ENCODE data around the gene UBE2O.
"Not testable (repeated sequence)": the region's sequence is repeated elsewhere in the genome, so short reads cannot be mapped to it uniquely, and the experiment has no call there.

The UBE2O gene

DNA sequence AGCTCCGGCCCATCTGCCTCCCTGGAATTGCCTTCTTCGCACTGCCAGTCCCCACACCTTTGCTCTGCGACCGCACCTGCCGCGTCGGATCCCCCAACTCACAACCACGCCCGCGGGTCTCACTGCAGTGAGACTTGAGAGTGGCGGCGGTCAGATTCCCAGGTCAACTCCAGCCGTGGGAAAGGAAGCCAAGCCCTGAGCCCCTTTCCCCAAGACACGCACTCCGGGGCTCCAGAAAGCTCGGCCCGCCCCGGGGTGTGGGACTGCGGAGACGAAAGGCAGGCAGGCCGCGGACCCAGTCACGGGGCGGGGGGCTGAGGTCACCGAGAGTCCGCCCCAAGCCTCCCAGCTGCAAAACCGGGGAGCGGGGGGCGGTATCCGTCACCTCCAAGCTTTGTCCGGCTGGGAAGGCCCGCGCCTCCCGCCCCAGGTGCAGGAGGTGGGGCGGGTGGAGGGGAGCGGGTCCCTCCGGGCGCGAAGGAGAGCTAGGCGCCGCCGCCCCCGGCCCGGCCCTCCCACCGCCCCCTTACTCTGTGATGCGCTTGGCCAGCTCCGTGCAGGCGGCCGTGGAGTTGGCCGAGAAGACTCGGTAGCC is 99.9 kb downstream of the UBE2O start:
- no peak for DNase-seq (ENCODE audit: low spot score)
- FAIRE-seq, result no peak

DNA sequence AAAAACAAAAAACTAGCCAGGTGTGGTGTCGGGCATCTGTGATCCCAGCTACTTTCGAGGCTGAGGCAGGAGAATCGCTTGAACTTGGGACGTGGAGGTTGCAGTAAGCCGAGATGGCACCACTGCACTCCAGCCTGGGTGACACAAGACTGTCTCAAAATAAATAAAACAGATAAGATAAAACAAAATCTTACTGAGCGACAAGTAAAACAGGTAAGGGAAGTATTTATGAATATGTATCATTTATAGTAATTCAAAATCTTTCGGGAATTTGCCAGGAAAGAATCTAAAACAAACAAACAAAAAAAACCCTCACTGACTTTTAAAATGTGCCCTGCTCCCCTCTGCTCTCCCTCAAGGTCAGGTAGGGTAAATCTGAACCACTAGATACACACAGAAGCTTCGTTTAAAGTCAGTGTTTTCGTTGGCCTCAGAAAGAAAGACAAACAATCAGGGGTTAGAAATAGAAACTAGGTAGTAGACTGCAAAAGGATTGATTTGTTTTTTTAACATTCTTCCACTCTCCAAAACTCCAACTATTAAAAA is 101.4 kb downstream of the UBE2O start:
- FAIRE-seq, result no peak
- DNase-seq (ENCODE audit: low spot score), result no peak

DNA sequence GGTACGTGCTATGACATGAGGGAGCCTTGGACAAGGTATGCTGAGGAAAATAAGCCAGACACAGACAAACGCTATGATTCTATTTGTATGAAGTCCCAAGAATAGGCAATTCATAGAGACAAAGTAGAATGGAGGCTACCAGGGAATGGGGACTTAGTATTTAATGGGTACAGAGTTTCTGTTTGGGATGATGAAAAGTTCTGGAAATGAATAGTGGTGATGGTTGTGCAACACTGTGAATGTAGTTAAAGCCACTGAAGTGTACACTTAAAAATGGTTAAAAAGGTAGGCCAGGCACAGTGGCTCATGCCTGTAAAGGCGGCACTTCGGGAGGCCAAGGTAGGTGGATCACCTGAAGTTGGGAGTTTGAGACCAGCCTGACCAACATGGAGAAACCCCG is 102.5 kb downstream of the UBE2O start:
- no peak for DNase-seq (ENCODE audit: low spot score)
- FAIRE-seq, result no peak

DNA sequence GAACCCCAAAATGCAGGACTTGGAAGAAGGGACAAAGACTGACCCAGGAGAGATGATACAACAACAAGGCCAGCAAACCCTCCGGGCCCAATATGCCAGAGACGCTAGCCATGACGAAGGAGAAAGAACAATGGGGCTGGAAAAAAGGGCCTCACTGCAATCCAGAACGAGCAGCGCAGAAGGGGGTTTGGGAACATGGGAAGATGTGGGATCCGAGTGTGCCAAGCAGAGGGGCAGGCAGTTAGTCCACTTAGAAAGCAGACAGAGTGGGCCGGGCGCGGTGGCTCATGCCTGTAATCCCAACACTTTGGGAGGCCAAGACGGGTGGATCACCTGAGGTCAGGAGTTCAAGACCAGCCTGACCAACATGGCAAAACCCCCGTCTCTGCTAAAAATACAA is 106.0 kb downstream of the UBE2O start:
- FAIRE-seq; DNase-seq (ENCODE audit: low spot score): not testable (repeated sequence)

DNA sequence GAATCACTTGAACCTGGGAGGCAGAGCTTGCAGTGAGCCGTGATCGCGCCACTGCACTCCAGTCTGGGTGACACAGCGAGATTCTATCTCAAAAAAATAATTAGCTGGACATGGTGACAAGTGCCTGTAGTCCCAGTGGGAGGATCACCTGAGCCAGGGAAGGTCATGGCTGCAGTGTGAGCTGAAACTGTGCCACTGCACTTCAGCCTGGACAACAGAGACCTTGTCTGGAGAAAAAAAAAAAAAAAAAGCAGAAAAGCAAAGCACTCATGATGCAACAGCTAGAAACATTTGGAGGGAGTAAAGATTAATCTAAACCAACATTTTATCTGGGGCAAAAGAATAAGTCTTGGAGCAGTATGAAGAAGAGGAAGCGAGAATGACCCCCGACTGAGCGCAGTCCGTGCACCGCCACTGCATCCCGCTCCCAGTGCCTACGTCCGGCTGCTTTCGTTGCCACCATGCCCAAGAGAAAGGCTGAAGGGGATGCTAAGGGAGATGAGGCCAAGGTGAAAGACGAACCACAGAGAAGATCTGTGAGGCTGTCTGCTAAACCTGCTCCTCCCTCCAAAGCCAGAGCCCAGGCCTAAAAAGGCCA is 107.5 kb downstream of the UBE2O start:
- DNase-seq (ENCODE audit: low spot score) (no peak), FAIRE-seq (no peak)

DNA sequence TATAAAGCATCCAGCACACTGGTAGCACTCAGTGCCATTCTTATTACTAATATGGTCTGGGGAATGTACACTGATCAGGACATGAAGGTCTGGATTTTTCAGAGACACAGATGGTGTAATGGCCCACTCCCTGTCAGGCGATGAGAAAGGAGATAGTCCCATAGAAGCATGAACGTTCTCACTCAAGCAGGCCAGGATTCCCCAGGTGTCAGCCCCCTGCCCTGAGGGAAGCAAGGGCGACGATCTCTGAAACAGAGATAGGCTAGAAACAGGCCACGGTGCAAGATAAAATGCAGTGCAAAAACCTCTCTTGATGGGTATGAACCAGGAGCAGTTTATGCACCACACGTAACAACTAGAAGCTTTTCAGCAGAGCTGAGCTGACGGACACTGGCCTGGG is 109.8 kb downstream of the UBE2O start:
- no peak for DNase-seq (ENCODE audit: low spot score)
- FAIRE-seq, result no peak

DNA sequence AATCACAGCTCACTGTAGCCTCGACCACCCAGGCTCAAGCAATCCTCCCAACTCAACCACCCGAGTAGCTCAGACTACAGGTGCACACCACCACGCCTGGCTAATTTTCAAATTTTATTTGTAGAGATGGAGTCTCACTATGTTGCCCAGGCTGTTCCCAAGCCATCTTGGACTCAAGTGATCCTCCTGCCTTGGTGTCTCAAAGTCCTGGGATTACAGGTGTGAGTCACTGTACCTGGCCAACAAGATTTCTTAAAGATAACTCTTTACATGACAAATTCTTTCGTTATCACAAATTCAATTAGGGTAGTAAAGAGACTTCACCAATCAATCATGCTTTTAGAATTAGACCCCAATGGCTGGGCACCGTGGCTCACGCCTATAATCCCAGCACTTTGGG is 111.7 kb downstream of the UBE2O start:
- DNase-seq (ENCODE audit: low spot score) (no peak), FAIRE-seq (no peak)

All from urothelium cell line (cell line).